Activated naive CD4-positive, alpha-beta T cell treated with anti-CD3 and anti-CD28 coated beads, Interleukin-2, amount 50 U/mL, for 24 hours (primary cell): ENCODE measurements around the gene CUEDC1.
A peak's percentile ranks its signal among the peaks of the same experiment; 100 is the strongest.
"Not testable (repeated sequence)": the region's sequence is repeated elsewhere in the genome, so short reads cannot be mapped to it uniquely, and the experiment has no call there.

ENCODE experiments used
- H3K27ac Mint-ChIP-seq: one replicate; pipeline ENCODE4 v1.8.0; 2021; ENCODE audit warnings: mild to moderate bottlenecking, mixed read lengths
- H3K27me3 Mint-ChIP-seq: one replicate; pipeline ENCODE4 v1.8.0; 2021; ENCODE audit warnings: mixed read lengths
- H3K36me3 Mint-ChIP-seq: one replicate; pipeline ENCODE4 v1.8.0; 2021; ENCODE audit warnings: mixed read lengths
- H3K4me1 Mint-ChIP-seq: one replicate; pipeline ENCODE4 v1.8.0; 2021; ENCODE audit warnings: mixed read lengths
- H3K4me3 Mint-ChIP-seq: one replicate; pipeline ENCODE4 v1.8.0; 2021; ENCODE audit warnings: mild to moderate bottlenecking, mixed read lengths
- H3K9me3 Mint-ChIP-seq: one replicate; pipeline ENCODE4 v1.8.0; 2021; ENCODE audit warnings: mixed read lengths

CUEDC1 gene

DNA sequence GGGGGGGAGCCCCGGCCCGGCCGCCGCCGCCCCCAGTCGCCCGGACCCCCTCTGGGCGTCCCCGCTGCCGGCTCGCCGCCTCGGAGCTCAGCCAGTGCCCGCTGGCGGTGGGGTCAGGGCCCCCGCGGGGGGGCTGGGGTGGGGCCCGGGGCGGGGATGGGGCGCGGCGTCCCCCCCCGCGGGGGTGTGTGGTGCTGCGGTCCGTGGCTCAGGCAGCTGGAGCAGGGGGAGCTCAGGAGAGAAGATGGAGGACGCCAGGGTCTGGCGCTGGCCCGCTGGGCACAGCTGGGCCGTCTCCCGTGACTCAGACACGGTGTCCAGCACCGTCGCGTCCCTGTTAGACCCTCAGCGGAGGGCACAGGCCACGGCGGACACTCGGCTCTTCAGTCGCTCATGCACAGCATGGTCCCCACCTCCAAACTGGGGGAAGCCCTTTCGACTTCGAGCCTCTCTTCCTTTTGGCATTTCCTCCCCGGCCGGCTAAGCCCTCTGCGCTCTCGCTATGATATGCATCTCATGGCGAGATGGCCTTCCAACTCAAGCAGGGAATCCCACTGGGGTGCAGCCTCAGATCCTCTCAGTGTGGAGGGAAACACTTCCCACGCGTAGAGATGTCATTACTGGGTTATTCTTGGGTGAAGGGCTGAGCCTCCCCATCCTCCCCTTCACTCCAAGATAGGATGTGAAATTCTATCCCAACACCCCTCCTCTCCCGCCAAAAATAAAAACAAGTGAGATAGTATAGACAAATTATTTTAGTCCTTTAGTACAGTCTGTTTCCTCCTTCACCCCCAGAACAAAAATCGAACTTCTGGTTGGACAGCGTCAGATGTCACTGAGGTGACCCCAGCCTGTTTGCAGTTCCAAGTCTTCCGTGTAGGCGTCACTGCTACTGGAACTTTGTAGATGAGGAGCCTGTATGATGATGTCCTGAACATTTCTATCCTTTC, 33.4 kb upstream of the CUEDC1 start:
- Mint-ChIP-seq H3K27ac (peak overlapping the region; percentile 93), H3K4me3 (peak overlapping the region; percentile 92), H3K9me3 (no peaks in the 10 kb centered on the region), H3K36me3 (peaks cover 2% of the 10 kb centered on the region), H3K4me1 (peaks cover 76% of the 10 kb centered on the region), H3K27me3 (no peaks in the 10 kb centered on the region)

DNA sequence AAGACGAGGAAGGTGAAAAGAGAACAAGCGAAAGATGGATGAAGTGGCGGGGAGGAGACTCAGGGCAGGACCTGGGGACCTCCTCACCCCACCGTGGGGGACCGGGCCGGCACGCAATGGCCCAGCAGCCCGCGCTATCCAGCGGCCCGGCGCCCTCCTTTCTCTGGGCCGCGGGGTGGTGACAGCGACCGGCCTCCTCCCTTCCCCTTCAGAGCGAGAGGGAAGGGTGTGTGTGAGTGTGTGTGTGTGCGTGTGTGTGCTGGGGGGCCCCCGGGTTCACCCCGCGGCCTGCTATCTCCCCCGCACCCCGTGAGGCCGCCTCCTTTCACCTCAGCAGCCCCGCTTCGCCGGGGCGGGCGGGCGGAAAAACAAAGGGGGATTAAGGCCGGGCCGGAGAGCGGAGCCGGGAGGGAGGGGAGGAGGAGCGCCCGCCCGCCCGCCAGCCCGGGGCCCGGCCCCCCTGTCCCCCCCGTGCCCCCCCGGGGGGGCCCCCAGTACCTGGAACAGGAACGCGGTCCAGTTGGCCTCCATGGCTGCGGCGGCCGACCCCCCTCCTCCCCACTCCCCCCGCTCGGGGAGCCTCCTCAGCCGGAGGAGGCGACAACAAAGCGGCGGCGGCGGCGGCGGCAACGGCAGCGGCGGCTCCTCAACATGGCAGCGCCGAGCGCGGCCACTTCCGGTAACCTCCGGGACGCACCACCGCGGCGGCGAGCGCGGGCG, 32.5 kb upstream of the CUEDC1 start, which contains the start of gene VEZF1:
Gene VEZF1 (minus strand): TSS at position 674 of the 720 bp plus-strand sequence. CDS start 143 bp downstream, at position 531.
- H3K9me3 Mint-ChIP-seq = no peaks in the 10 kb centered on the region
- peak within 1 kb of the TSS; percentile 94 for H3K27ac Mint-ChIP-seq
- peak within 1 kb of the TSS; percentile 92 for H3K4me3 Mint-ChIP-seq
- H3K27me3 Mint-ChIP-seq = no peaks in the 10 kb centered on the region
- H3K4me1 Mint-ChIP-seq = peaks cover 79% of the 10 kb centered on the region
- H3K36me3 Mint-ChIP-seq = peaks cover 2% of the 10 kb centered on the region

DNA sequence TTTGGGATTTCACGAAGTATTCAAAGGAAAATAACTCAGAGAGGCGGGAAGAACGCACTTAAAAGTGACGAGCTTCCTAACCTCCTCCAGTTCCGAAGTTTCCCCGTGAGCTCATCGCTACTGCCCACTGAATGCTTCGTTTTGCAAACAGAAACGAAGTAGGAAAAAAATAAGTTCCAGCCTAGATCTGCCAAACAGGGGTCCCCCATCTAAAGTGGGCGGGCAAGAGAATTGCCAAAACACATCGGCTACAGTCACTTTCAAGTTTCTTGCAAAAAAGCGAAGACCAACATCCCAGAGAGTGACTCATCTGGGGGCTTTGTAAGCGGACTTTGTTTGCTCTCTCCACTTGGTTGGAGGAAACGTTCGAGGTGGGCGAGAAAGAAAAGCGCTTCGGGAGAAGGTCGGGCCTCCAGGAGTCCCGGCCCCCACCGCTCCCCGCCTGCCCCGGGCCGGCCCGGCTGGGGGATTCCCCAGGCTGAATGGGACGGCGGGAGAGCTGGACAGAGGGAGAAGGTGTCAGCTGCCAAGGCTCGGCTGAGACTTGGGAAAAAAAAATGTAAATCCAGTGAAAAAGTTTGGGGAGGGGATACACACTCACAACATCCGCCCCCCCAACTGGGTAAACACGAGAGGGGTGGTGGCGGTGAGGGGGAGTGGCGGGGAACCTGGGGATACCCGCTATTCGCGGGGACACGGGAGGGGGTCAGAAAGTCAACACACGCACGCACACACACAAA, 31.8 kb upstream of the CUEDC1 start:
- Mint-ChIP-seq H3K4me3 (peak overlapping the region; percentile 92), H3K36me3 (peaks cover 4% of the 10 kb centered on the region), H3K9me3 (no peaks in the 10 kb centered on the region), H3K27ac (peak overlapping the region; percentile 94), H3K27me3 (no peaks in the 10 kb centered on the region), H3K4me1 (peaks cover 79% of the 10 kb centered on the region)

DNA sequence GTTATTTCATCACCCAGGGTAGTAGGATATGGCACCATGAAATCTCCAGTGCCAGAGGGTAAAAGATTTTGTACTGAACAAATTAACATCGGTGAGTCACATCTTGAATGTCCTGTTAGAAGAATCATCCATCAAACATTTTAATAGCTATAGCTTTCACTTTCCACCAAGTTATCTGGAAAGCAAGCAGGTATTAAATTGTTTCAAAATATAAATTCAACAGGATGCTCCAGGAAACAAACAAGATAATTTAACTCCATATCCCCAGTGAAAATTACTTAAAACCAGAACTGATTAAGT, 30.4 kb upstream of the CUEDC1 start:
- H3K36me3 Mint-ChIP-seq = peaks cover 5% of the 10 kb centered on the region
- no peaks in the 10 kb centered on the region for H3K27me3 Mint-ChIP-seq
- H3K9me3 Mint-ChIP-seq = no peaks in the 10 kb centered on the region
- peak overlapping the region; percentile 55 for H3K27ac Mint-ChIP-seq
- peak overlapping the region; percentile 64 for H3K4me3 Mint-ChIP-seq
- peaks cover 81% of the 10 kb centered on the region for H3K4me1 Mint-ChIP-seq

DNA sequence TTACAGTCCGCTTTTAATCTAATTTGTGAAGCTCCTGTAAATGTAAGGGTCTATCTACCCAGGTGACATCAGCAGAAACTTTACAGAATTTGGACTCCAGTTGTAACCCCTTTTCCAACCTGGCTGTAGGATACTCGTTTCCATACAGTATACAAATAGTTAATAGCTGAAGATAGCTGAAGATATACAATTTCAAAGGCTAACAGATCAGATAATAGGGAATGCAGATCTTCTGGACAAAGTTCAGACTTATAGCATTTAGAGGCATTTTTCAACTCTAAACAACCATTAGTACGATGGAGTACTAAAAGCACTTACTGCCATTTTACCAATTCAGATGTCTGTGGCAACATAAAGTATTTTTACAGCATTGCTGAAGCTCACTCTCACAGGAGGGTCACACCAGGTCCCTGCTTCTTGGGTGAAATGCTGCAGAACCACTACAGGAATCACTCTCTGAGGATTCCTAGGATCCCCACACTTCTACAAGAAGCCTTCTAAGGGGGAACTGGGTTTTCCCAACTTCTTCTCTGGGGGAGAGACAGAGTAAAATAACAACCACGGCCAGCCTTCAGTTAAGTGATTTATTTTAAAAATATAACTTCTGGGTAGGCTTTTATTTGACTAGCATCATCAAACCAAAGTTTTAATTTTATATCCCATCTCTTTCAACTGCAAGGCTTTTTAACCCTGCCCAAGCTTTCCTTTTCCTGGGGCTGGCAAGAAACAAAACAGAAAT, 29.9 kb upstream of the CUEDC1 start:
- Mint-ChIP-seq H3K9me3 (no peaks in the 10 kb centered on the region), H3K27ac (peak overlapping the region; percentile 55), H3K4me3 (peak overlapping the region; percentile 64), H3K36me3 (peaks cover 5% of the 10 kb centered on the region), H3K27me3 (no peaks in the 10 kb centered on the region), H3K4me1 (peaks cover 84% of the 10 kb centered on the region)

DNA sequence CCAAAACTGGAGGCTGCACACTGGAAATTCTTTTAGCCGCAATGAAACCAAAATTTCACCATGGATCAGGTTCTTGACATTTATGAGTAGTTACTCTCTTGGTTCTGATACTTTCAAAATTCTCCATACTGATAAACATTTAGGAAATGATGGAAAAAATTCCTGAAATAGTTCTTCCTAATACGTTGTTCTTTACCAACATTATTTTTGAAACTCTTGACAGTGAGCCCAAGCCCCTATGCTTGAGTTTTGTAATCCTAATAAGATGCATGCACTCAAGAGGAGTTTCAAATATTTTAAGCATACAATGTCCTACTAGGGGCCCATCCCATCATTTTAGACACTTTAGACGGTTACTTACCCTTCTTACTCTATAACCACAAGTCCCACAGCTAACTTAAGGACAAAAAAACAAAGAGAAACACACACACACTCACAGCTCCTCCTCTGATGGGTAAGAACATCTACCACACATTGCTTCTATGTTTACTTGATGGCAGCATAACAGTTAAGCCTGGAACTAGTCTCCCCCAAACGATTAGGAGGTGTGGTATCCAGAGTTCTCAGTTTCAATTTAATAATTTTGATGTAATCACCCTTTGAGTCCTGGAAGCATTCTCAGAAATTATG, 29.2 kb upstream of the CUEDC1 start:
- H3K27ac Mint-ChIP-seq = no peak overlapping the region
- peak overlapping the region; percentile 24 for H3K4me3 Mint-ChIP-seq

DNA sequence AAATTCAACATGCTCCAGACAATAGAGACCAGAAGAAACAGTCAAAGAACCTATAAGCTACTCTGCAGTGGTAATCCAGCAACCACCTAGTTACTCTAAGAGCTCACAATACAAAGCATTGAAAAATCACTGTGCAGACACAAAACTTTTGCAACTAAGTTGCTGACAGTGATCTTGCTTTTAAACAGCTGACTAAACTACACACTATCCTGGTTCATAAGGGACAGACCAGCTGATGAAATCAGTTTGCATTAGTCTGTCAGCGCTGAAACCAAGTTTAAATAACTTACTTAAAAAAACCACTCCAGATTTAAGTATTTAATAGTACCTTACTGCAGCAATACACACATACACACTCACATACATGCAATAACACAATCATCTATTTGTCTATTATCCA, 28.2 kb upstream of the CUEDC1 start:
- Mint-ChIP-seq H3K27me3 (no peaks in the 10 kb centered on the region), H3K9me3 (no peaks in the 10 kb centered on the region), H3K27ac (no peak overlapping the region), H3K4me1 (peaks cover 70% of the 10 kb centered on the region), H3K36me3 (peaks cover 12% of the 10 kb centered on the region), H3K4me3 (peak overlapping the region; percentile 30)

More for the DNA sequence above, 29.2 kb upstream of the CUEDC1 start:
- Mint-ChIP-seq H3K36me3 (peaks cover 7% of the 10 kb centered on the region), H3K9me3 (no peaks in the 10 kb centered on the region), H3K27me3 (no peaks in the 10 kb centered on the region), H3K4me1 (peaks cover 78% of the 10 kb centered on the region)

DNA sequence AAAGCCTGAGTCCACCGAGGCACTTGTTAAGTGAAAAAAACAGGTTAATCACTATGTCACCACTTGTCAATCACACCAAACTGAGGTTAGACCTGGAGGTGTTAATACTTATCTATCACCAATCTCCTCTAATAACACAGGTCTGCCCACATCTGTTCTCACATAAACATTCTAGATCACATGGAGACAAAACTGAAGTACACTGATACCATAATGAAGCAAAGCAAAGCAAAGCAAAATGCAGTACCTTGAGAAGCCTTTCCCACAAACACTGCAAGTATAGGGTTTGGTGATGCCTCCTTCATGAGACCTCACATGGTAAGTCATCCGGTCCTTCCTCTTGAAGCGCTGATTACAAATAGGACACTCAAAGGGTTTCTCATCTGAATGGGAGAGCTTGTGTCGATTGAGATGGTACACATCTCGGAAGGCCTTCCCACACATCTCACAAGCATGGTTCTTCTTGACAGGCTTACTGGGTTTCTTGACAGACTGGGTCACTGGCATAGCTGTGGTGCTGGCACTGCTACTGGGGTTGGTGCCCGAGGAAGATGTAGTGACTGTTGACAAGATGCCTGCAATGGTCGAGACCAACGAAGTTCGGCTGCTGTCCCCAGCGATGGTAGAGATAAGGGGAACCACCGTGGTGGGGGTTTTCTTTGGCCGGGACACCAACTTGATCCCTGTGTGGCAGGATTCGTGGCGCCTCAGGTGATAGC, 27.4 kb upstream of the CUEDC1 start:
- H3K9me3 Mint-ChIP-seq = no peaks in the 10 kb centered on the region
- peak overlapping the region; percentile 43 for H3K27ac Mint-ChIP-seq
- peaks cover 73% of the 10 kb centered on the region for H3K4me1 Mint-ChIP-seq
- peaks cover 17% of the 10 kb centered on the region for H3K36me3 Mint-ChIP-seq
- peak overlapping the region; percentile 45 for H3K4me3 Mint-ChIP-seq
- H3K27me3 Mint-ChIP-seq = no peaks in the 10 kb centered on the region

DNA sequence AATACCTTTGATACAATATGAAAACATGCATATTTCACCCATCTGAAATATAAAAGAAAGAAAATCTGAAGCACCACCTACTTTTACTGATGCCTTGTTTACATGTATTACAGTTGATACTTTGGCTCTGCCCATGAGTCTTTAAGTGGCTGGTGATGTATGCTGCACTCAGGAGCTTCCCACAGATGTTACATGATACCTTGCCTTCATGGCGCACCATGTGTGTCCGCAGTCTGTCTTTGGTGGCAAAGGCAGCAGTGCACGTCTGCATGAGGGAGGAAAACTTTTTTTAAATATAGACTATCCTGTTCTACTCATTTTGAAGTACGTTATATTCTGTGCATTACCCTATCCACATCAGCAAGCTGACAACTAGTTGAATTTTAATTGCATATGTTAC, 25.3 kb upstream of the CUEDC1 start:
- Mint-ChIP-seq H3K4me3 (no peak overlapping the region), H3K9me3 (no peaks in the 10 kb centered on the region), H3K27ac (no peak overlapping the region), H3K4me1 (peaks cover 58% of the 10 kb centered on the region), H3K27me3 (no peaks in the 10 kb centered on the region), H3K36me3 (peaks cover 21% of the 10 kb centered on the region)

DNA sequence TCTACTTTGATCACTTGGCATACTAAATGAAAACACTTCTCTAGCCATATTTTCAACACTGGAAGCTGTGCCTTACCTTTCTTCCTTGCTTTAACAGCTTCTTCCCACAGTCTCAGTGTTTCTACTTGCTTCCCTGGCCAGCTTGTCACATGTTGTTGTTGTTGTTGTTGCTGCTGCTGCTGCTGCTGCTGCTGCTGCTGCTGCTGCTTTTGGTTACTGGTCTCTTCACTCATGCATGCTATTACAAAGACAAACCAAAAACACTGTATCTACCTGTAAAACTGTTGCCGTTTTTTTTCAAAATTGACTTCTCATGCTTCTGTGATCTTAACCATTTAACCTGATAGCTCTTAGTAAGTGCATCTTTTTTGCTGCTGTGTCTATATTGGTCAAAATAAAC, 23.9 kb upstream of the CUEDC1 start:
- no peaks in the 10 kb centered on the region for H3K9me3 Mint-ChIP-seq
- peaks cover 44% of the 10 kb centered on the region for H3K4me1 Mint-ChIP-seq
- no peaks in the 10 kb centered on the region for H3K27me3 Mint-ChIP-seq
- H3K36me3 Mint-ChIP-seq = peaks cover 23% of the 10 kb centered on the region
- H3K4me3 Mint-ChIP-seq = no peak overlapping the region
- no peak overlapping the region for H3K27ac Mint-ChIP-seq

DNA sequence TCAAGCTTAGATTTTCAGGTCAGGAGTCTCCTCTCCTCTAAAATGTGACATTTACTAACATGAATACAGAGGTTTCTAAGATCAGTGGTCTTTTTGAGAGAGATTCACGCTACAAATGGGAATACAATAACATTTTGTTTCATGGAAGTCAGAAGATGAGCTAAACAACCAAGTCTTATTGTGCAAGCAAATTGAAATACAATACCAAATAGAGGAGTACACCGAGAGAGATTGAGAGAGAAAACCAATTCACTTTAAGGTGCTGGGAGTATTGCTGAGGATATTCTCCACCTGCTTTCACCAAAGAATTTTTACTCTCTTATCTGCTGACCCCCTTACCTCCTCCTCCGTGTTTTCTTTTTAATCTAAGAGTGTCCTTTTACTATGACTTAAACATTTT, 21.4 kb upstream of the CUEDC1 start:
- peaks cover 19% of the 10 kb centered on the region for H3K4me1 Mint-ChIP-seq
- H3K9me3 Mint-ChIP-seq = no peaks in the 10 kb centered on the region
- peaks cover 21% of the 10 kb centered on the region for H3K36me3 Mint-ChIP-seq
- no peak overlapping the region for H3K4me3 Mint-ChIP-seq
- peak overlapping the region; percentile 47 for H3K27ac Mint-ChIP-seq
- no peaks in the 10 kb centered on the region for H3K27me3 Mint-ChIP-seq

DNA sequence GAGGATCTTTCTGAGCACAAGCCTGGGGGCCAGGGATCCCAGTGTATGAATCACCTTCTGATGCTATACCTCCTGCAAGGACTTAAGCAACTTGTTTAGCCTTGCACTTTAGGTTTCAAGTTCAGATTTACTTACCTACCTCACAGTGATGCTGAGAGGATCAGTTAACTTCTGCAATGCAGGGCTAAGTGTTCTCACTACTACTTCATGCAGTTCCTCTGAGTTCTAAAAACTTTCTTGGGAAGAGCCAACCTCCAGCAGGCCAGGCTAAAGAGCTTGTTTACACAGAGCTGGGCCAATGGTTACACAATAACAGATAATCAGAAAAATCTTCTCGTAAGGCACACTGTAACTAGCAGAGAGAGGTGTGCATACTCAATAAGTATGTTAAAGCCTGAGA, 19.8 kb upstream of the CUEDC1 start:
- H3K27ac Mint-ChIP-seq = no peak overlapping the region
- H3K36me3 Mint-ChIP-seq = peaks cover 21% of the 10 kb centered on the region
- H3K27me3 Mint-ChIP-seq = no peaks in the 10 kb centered on the region
- H3K4me3 Mint-ChIP-seq = no peak overlapping the region
- H3K9me3 Mint-ChIP-seq = no peaks in the 10 kb centered on the region
- peaks cover 3% of the 10 kb centered on the region for H3K4me1 Mint-ChIP-seq

DNA sequence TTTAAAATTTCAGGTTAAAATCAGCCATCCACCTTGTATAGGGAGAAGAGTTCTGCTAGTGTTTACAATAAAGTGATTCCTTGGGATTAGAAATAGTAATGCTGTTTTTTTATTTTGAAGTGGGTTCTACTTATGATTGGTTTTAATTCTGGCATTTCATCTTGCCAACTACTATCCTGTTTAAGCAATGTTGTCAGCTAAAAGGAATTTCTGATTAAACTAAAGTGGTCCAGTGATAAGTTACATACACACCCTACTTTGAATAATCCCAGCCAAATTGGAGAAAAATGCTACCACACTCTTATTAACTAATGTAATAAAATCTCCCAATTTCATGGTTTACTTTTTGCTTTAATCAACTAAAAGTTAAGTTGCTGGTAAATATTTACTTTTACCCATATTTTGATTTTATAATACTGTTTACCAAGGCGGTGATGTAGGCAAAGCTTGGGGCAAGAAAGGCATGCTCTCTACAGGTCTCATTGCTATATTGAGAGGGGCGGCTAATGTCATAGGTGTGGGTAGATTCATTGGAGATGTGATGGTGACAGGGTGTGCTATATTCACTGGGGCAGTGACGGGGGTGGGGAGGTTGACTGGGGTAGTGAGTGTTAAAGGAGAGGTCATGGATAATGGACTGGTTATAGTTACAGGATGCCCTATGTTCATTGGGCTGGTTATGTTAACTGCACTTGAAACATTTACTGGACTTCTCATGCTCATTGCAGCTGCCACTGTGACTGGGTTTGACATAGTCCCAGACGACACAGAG, 19.0 kb upstream of the CUEDC1 start:
- not testable (repeated sequence) for H3K9me3 Mint-ChIP-seq, H3K4me3 Mint-ChIP-seq, H3K27me3 Mint-ChIP-seq, H3K4me1 Mint-ChIP-seq
- H3K36me3 Mint-ChIP-seq = peaks cover 19% of the 10 kb centered on the region
- H3K27ac Mint-ChIP-seq = peak overlapping the region; percentile 8

DNA sequence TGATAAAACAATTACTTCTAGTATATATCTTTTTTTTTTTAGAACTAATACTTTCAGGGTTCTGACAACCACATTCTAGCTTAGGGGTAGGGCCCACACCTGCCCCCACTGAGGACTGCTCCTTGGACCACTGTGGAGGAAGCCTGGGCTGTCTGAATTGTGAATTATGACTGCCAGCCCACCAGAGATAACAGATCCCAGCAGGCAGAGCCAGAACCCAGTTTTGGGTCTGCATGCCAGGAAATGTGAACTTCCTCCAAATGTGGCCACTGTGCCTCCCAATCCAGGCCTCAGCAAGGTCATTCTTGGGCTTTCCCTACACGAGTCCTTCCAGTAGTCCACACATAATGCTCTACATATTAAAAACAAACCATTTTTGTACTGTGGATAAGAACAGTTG, 16.9 kb upstream of the CUEDC1 start:
- Mint-ChIP-seq H3K27me3 (no peaks in the 10 kb centered on the region), H3K4me1 (no peaks in the 10 kb centered on the region), H3K36me3 (peaks cover 9% of the 10 kb centered on the region), H3K4me3 (no peak overlapping the region), H3K9me3 (no peaks in the 10 kb centered on the region), H3K27ac (no peak overlapping the region)
